ENCODE results near the gene YIF1B.

Gene YIF1B

DNA sequence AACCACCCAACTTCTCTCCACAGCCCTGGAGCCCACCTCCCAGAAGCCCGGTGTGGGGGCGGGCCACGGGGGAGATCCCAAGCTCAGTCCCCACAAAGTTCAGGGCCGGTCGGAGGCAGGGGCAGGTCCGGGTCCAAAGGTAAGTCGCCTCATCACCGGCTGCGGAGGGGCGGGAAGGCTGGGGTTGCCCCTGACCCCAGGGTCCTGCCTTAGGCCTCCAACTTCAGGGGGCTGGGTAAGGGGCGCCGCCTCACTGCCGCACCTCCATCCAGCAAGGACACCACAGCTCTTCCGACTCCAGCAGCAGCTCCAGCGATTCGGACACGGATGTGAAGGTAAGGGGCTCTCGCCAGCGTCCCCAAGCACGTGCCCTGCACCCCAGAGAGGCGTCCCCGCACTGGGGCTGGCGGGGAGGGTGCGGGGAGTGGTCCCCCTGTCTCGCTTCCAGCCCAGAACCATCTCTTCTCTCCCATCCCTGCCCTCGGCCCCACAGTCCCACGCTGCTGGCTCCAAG is 11.3 kb downstream of the YIF1B start:
- FAIRE-seq: no peak
- no peak for TF ChIP-seq POLR2A (IDR thresholded peaks at IDR 0.05; ENCODE audit: low read depth, low read length)
- DNase-seq (ENCODE audit: insufficient read length, low spot score): no peak

DNA sequence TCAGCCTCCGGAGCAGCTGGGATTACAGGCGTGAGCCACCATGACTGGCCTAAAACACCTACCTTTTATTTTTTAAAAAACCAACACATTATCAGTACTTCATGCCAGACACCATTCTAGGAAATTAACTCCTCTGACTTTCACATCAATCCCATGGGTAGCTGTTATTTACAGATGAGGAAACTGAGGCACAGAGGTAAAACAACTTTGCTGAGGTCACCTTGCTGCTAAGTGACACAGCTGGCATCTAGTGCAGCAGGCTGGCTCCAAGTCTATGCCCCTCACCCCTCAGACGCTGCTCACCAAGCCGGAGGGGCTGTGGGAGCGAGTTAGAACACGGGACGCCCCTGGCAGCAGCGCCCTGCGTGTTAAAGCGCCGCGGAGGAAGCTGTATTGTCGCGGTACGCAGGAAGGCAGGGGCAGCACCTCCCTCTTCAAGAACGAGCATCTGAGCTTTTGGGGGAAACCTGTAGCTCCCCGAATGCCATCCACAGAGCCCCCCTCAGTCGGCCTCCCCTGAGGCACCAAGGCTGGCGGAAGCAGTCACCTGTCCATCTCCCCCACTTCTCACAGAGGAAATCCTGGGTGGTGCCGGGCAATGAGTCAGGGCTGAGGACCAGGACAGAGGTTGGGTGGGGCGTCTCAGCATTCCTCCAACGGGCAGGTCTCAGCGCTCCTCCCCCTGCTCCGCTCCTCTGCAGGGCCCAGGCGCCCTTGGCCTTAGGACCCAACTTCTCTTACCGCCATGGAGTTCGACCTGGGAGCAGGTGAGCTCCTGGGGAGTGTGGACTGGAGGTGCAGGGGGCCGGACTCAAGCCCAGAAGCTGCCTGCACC is 12.0 kb downstream of the YIF1B start, which contains the start of gene C19orf33:
TSS of gene C19orf33 (plus strand) at position 735 of the 835 bp plus-strand sequence. CDS start at position 746, 11 bp downstream.
- peak; percentile 93 for DNase-seq (ENCODE audit: insufficient read length, low spot score)
- FAIRE-seq: peak; percentile 58
- no peak for TF ChIP-seq POLR2A (IDR thresholded peaks at IDR 0.05; ENCODE audit: low read depth, low read length)

DNA sequence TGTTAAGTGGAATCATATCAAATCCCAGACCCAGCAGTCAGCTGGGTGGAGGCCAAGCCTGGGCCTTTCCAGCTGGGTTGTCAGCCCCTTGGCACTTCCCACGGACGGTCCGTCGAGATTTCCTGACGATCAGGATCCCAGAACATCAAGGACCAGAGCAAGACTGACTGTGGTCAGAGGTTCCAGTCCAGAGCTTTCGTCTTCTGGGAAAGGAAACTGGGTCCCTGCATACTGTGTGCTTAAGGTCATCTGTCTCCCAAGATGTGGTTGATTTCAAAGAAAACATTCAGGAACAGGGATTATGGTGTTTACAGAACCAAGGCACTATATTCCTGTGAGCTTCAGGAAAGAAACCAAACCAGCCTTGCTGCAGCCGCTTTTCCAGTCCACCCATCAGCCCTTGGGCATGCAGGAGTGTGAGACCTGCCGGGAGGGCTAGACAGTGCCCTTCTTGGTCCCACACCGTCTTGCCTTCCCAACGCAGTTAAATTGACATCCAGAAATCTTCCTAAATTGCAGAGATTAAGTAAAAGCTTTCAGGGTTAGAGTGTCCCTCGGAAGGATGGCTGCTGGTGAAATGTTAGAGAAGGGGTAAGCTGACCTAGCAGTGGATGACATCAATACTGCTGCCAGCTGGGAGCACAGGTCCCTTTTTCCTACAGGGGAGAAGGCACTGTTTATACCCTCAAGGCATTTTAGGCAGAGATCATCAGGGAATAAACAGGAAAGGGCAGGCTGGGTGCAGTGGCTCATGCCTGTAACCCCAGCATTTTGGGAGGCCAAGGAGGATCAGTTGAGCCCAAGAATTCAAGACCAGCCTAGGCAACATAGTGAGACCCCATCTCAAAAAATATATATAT is 16.7 kb downstream of the YIF1B start:
- TF ChIP-seq POLR2A (IDR thresholded peaks at IDR 0.05; ENCODE audit: low read depth, low read length): no peak
- FAIRE-seq (no peak), DNase-seq (ENCODE audit: insufficient read length, low spot score) (no peak)

DNA sequence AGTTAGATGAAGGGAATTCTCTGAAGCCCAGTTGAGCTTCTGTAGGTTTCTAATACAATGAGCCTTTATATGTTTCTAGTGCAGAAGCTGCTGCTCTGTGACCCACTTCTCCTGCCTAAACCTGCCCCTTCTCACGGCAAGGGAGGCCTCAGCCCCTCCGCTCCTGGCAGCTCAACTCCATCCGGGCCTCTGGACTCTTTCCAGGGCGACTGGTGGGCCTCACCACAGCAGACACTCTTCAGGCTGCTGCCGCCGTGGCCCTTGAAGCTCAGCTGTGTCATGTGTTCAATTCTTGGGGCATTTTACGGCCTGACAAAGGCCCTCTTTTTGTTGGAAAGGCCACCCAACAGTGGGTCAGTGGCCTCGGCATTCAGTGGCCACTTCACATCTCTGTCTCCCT is 21.7 kb downstream of the YIF1B start:
- no peak for TF ChIP-seq POLR2A (IDR thresholded peaks at IDR 0.05; ENCODE audit: low read depth, low read length)
- DNase-seq (ENCODE audit: insufficient read length, low spot score) (no peak), FAIRE-seq (no peak)

DNA sequence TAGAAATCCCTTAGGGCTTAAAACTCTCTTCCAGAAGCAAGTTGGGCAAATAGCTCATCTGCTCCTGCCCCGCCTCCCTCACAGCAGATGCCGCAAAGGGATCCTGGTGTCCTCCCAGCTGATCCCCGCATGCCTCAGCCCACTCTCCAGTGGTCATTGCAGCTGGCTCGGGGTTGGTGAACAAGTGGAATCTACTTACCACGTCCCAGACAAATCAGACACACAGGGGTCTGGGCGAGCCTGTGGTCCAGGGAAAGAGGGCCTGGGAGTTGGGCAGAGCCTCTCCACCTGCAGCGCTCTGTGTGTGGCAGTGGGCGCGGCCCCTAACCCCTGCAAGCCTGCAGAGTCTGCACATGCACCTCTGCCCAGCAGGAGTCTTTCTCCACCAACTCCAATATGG is 22.5 kb downstream of the YIF1B start:
- FAIRE-seq (no peak), DNase-seq (ENCODE audit: insufficient read length, low spot score) (no peak)

DNA sequence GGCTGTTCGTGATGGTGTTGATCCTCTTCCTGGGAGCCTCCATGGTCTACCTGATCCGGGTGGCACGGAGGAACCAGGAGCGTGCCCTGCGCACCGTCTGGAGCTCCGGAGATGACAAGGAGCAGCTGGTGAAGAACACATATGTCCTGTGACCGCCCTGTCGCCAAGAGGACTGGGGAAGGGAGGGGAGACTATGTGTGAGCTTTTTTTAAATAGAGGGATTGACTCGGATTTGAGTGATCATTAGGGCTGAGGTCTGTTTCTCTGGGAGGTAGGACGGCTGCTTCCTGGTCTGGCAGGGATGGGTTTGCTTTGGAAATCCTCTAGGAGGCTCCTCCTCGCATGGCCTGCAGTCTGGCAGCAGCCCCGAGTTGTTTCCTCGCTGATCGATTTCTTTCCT is 23.9 kb downstream of the YIF1B start:
- no peak for FAIRE-seq
- no peak for TF ChIP-seq POLR2A (IDR thresholded peaks at IDR 0.05; ENCODE audit: low read depth, low read length)
- no peak for DNase-seq (ENCODE audit: insufficient read length, low spot score)

More for the DNA sequence above, 22.5 kb downstream of the YIF1B start:
- no peak for TF ChIP-seq POLR2A (IDR thresholded peaks at IDR 0.05; ENCODE audit: low read depth, low read length)

DNA sequence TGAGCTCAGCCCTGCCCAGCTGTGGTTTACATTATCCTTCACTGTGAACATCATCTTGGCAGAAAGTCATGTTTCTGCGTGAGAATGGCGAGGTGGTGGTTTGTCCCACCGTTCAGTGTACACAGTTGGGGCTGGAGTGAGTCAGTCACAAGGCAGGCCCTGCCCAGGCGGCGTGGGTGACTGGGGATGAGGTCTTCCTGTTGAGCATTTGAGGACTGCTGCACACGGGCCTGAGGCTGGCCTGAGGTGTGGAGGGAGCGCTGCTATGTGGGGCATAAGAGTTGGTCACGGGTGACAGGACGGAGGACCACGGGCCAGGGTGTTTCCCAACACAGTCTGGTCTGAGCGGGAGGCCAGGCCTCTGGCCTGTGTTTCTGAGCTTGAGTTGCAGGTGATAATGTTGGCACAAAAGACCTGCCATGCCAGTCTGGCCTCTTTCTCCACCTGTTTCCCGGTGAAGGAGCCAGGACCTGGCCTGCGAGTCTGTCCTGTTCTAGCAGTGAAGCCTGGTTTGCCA is 25.1 kb downstream of the YIF1B start:
- FAIRE-seq (peak; percentile 95), DNase-seq (ENCODE audit: insufficient read length, low spot score) (peak; percentile 85)
- no peak for TF ChIP-seq POLR2A (IDR thresholded peaks at IDR 0.05; ENCODE audit: low read depth, low read length)

DNA sequence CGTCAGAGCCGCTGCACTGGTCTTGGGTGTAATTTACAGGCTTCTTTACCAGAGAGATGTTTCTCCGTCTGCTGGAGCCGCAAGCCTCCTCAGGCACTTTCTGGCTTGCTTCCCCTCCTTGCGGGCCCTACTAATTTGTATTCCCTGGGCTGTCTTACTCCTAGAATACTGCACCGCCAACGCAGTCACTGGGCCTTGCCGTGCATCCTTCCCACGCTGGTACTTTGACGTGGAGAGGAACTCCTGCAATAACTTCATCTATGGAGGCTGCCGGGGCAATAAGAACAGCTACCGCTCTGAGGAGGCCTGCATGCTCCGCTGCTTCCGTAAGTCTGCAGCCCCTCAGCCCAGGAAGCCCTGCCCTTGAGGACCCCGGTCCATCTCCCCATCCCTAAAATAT is 25.8 kb downstream of the YIF1B start:
- DNase-seq (ENCODE audit: insufficient read length, low spot score): no peak
- no peak for TF ChIP-seq POLR2A (IDR thresholded peaks at IDR 0.05; ENCODE audit: low read depth, low read length)
- no peak for FAIRE-seq

DNA sequence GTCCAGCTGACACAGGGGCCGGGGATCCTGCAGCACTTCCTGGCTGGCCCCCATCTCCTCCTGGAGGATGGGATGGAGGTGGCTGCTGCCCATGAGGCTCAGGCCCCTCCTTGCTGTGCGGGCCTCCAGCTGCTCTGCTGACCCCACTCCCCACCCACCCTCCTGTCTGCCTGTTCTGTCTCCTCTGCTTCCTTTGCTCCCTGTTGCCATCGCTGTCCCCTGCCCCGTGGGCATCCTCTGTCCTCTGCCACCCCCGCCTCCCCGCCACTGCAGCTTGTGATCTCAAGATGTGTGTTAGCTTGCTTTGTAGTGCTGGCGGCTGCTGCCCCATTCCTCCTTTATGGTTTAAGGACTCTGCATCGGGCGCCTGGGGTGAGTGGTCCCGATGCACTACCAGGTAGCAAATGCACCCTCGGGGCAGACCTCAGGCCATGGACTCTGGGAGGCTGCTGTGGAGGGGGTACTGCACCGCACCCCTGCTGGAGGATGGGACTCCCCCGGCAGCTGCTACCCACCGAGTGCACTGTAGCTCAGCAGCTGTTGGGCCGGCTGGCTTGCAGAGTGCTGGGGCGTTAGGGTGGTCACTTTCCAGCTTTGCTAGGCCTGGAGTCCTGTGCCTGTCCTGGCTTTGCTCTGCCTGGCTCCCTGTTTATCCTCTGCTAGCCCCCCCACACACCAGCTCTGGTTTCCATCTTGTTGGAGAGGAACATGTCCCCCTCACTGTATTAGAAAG is 27.5 kb downstream of the YIF1B start:
- DNase-seq (ENCODE audit: insufficient read length, low spot score) (no peak), FAIRE-seq (no peak)
- no peak for TF ChIP-seq POLR2A (IDR thresholded peaks at IDR 0.05; ENCODE audit: low read depth, low read length)

DNA sequence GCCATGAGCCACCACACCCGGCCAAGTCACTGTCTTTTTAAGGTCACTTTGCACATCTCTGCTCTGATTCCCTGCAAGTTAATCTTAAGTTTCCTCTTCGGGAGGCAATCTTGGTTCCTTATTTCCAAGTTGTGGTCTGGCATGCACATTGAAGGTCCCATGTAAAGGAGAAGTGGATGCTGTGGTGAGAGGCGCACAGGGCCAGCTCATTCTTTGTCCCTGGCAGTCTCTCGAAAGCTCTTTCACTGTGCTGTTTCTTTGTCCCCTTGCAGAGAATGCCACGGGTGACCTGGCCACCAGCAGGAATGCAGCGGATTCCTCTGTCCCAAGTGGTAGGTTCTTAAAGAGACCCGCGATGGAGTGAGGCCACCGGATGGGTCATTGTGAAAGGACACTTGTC is 28.1 kb downstream of the YIF1B start:
- FAIRE-seq (no peak), DNase-seq (ENCODE audit: insufficient read length, low spot score) (no peak)
- TF ChIP-seq POLR2A (IDR thresholded peaks at IDR 0.05; ENCODE audit: low read depth, low read length): no peak

DNA sequence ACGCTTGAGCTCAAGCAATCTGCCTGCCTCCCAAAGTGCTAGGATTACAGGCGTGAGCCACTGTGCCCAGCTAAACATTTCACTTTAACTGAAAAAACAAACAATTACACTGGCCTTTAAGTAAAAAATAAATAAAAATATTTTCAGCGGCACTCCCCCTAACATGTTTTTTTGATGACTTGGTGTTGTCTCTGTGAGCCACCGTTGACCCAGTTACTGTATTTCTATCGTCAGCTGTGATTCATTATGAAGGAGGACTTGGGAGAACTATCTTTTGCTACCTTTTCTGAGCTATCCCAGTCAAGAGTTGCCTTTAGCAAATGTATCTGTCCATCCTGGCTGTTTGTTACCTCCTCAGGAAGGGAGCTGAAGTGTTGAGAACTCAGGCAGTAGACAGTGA is 30.2 kb downstream of the YIF1B start:
- no peak for TF ChIP-seq POLR2A (IDR thresholded peaks at IDR 0.05; ENCODE audit: low read depth, low read length)
- DNase-seq (ENCODE audit: insufficient read length, low spot score) (no peak), FAIRE-seq (no peak)

DNA sequence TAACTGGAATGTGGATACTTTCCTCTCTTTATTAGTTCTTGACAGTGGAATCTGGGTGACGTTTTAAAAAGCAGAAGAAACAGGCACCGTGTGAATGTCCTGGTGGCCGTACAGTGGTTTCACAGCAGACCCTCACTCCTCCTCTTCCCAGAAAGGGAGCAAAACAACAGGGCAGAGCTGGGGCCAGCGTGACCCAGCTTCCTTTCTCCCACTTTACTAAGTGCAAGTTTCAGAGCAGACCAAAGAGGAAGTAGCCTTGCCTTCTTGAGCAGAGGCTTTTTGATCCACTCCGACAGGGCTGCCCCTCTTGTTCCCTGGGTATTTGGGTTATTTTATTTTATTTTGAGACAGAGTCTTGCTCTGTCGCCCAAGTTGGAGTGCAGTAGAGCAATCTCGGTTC is 31.3 kb downstream of the YIF1B start:
- no peak for TF ChIP-seq POLR2A (IDR thresholded peaks at IDR 0.05; ENCODE audit: low read depth, low read length)
- FAIRE-seq: no peak
- no peak for DNase-seq (ENCODE audit: insufficient read length, low spot score)

DNA sequence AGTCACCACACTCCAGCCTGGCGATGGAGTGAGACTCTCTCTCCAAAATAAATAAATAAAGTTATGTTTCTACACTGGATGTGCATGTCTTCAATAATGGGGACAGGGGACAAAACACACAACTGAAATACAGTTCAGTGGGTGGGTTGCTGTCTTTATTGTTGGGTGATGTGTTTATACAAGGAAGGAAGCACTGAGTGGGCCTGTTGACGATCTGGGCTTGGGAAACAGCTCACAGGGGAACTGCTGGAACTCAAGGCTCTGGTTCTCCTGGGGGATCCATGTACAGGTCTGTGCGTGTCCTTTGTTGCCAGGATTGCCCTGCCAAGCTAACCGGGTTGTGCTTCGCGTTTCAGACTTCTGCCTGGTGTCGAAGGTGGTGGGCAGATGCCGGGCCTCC is 32.5 kb downstream of the YIF1B start:
- no peak for TF ChIP-seq POLR2A (IDR thresholded peaks at IDR 0.05; ENCODE audit: low read depth, low read length)
- FAIRE-seq: no peak

More for the DNA sequence above, 32.5 kb downstream of the YIF1B start:
- no peak for DNase-seq (ENCODE audit: insufficient read length, low spot score)
